Activated naive CD4-positive, alpha-beta T cell treated with anti-CD3 and anti-CD28 coated beads, Interleukin-2, amount 10 ng/mL, durations not matched to agents 7 days and 5 days (primary cell): ENCODE data around the gene ZNF511.
A peak's percentile ranks its signal among the peaks of the same experiment; 100 is the strongest.

Experiments
- CTCF ChIA-PET: fragments of 350-600 bp; sonication (Branson Sonifier 250); formaldehyde crosslinking; loops from one replicate; lab custom pipeline; 2021; ENCODE audit warnings: antibody characterized with exemption; lab: Charles Lee
- DNase-seq: peaks from one replicate; pipeline ENCODE4 v3.0.0-alpha.2; 2020
- H3K27ac Mint-ChIP-seq: one replicate; pipeline ENCODE4 v1.8.0; 2021; ENCODE audit warnings: mild to moderate bottlenecking, moderate library complexity, mixed read lengths
- H3K27me3 Mint-ChIP-seq: one replicate; pipeline ENCODE4 v1.8.0; 2021; ENCODE audit warnings: mild to moderate bottlenecking, mixed read lengths
- H3K36me3 Mint-ChIP-seq: one replicate; pipeline ENCODE4 v1.8.0; 2021; ENCODE audit warnings: mixed read lengths
- H3K4me1 Mint-ChIP-seq: one replicate; pipeline ENCODE4 v1.8.0; 2021; ENCODE audit warnings: mixed read lengths
- H3K4me3 Mint-ChIP-seq: one replicate; pipeline ENCODE4 v1.8.0; 2021; ENCODE audit warnings: mild to moderate bottlenecking, moderate library complexity, mixed read lengths
- H3K9me3 Mint-ChIP-seq: one replicate; pipeline ENCODE4 v1.8.0; 2021; ENCODE audit warnings: mixed read lengths

The ZNF511 gene

DNA sequence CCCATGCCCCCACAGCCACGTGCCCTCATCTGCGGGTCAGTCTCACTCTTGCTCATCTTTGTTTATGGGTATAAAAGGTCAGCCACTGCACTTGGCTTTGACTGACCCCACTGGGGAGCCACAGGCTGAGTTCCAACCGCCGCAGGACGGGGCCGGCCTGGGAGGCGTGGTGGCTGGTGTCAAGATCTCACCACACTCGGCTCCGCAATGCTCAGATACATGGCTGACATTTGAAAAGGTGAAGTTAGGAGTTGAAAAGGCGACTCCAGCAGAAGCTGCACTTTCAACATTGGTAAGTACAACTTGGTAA is 14.9 kb upstream of the ZNF511 start:
- no peak overlapping the region for H3K27ac Mint-ChIP-seq
- H3K9me3 Mint-ChIP-seq: no peaks in the 10 kb centered on the region
- peaks cover 50% of the 10 kb centered on the region for H3K36me3 Mint-ChIP-seq
- CTCF ChIA-PET: interaction anchor here (1.9 kb wide), 1 partner anchor 14 kb away, joined by 7 read pairs; no protein-coding TSS in a partner anchor
- no peaks in the 10 kb centered on the region for H3K4me1 Mint-ChIP-seq
- no peaks in the 10 kb centered on the region for H3K27me3 Mint-ChIP-seq
- DNase-seq: no peak
- no peak overlapping the region for H3K4me3 Mint-ChIP-seq

- no peaks in the 10 kb centered on the region for H3K27me3 Mint-ChIP-seq
- CTCF ChIA-PET: interaction anchor here (1.9 kb wide), 1 partner anchor 14 kb away, joined by 7 read pairs; no protein-coding TSS in a partner anchor
- H3K27ac Mint-ChIP-seq: no peak overlapping the region
- no peaks in the 10 kb centered on the region for H3K4me1 Mint-ChIP-seq
- H3K9me3 Mint-ChIP-seq: no peaks in the 10 kb centered on the region
- DNase-seq: no peak
- no peak overlapping the region for H3K4me3 Mint-ChIP-seq
- peaks cover 50% of the 10 kb centered on the region for H3K36me3 Mint-ChIP-seq
Measured at GRCh38 chr10:133294189-133294588, 14.5 kb upstream of the ZNF511 start.

DNA sequence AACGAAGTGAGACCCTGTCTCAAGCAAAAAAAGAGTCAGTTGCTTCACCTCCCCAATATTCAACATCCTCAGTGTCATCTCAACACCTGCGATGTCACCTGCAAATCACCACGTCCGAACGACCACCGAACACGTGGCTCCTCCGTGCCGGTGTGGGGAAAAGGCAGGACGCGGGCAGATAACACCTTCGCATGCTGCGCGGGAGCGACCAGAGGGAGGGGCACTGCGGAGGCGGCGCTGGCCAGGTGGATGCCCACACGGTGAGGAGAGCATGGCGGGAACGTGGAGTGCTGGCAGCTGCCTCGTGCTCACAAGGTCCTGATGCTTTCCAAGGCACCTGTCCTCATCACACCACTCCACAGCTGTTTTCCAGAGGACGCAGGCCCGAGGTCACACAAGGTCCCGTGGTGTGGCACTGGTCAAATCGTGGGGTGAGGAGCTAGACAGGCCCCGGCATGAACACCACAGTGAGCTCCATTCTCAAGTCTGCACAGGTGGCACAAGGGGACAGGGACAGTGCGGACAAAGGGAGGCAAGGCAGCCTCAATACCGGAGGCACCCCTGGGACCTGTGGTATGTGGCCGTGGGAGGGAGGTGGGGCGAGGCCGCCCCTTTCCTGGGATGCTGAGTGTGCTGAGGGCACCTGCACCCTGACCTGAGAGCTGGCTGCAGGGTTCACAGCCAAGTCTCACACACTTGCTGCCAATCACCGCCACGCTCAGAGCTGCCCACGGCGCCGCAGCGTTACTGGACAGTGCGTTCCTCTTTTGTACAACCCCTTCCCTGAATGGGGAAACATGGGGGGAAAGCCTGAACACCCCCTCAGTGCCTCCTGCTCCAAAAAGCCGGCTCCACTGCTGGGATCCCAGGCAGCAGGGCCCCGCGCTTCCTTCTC is 13.0 kb upstream of the ZNF511 start:
- H3K4me1 Mint-ChIP-seq: no peaks in the 10 kb centered on the region
- DNase-seq: no peak
- peaks cover 47% of the 10 kb centered on the region for H3K36me3 Mint-ChIP-seq
- no peaks in the 10 kb centered on the region for H3K27me3 Mint-ChIP-seq
- no peak overlapping the region for H3K4me3 Mint-ChIP-seq
- H3K9me3 Mint-ChIP-seq: no peaks in the 10 kb centered on the region
- H3K27ac Mint-ChIP-seq: no peak overlapping the region
- CTCF ChIA-PET: interaction anchor here (0.8 kb wide), 1 partner anchor 17 kb away, joined by 3 read pairs; no protein-coding TSS in a partner anchor

DNA sequence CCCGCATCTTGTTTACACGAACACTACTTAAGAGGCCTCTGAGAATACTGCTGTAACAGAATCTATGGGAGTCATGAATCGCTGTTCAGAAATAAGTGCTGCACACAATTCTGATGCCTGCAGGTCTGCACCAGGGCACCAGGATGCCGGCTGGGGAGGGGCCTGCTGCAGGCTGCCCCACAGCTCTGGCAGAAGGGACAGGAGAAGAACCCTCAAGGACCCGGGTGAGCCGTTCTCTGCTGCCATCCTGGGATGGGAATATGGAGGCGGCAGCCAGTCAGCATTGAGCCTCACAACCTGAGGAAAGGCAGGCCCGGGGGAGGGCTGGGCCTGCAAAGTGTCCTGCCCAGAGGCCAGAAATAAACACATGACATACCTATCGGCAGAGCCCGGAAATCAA is 11.2 kb upstream of the ZNF511 start:
- H3K9me3 Mint-ChIP-seq: no peaks in the 10 kb centered on the region
- H3K4me3 Mint-ChIP-seq: no peak overlapping the region
- H3K27ac Mint-ChIP-seq: no peak overlapping the region
- no peaks in the 10 kb centered on the region for H3K4me1 Mint-ChIP-seq
- DNase-seq: no peak
- no peaks in the 10 kb centered on the region for H3K27me3 Mint-ChIP-seq
- CTCF ChIA-PET: no interaction called here
- H3K36me3 Mint-ChIP-seq: peaks cover 47% of the 10 kb centered on the region

DNA sequence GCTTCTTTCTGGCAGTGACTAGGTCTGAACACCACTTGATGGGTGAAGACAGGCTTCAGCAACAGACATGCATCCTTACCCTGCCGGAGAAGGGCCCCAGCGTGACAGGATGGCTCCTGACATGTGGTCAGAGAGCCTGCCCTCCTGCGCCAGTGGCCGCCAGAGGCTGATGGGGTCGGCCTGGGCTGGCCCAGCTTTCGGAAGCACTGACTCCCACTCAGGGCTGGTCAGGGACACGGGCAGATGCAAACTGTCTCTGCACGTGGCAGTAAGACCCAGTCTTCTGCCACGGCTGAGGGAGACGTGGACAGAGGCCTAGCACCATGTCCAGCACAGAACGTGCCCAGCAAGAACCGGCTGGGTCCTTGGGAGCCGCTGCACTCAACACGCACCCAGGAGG is 10.2 kb upstream of the ZNF511 start:
- H3K4me1 Mint-ChIP-seq: no peaks in the 10 kb centered on the region
- CTCF ChIA-PET: no interaction called here
- H3K9me3 Mint-ChIP-seq: no peaks in the 10 kb centered on the region
- peaks cover 48% of the 10 kb centered on the region for H3K36me3 Mint-ChIP-seq
- H3K27ac Mint-ChIP-seq: peak overlapping the region; percentile 9
- no peaks in the 10 kb centered on the region for H3K27me3 Mint-ChIP-seq
- H3K4me3 Mint-ChIP-seq: no peak overlapping the region
- DNase-seq: no peak

DNA sequence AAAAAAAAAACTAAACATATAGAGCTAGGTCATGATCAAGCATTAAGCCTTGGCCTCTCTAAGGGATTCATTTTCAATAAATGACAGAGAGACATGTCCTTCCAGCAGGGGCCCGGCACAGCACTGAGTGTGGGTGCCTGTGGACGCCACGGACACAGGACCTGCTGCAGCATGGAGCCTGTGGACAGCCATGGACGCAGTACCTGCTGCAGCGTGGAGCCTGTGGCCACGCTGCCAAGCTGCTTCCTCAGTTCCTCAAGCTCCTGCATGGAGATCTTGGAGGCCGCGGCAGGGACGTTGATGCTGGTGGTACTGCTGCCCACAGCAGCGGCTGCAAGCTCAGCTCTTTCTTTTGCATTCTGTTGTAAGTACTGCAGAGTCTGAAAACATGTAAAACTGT is 9.5 kb upstream of the ZNF511 start:
- no peaks in the 10 kb centered on the region for H3K27me3 Mint-ChIP-seq
- no peak for DNase-seq
- no peak overlapping the region for H3K4me3 Mint-ChIP-seq
- no peak overlapping the region for H3K27ac Mint-ChIP-seq
- H3K36me3 Mint-ChIP-seq: peaks cover 43% of the 10 kb centered on the region
- CTCF ChIA-PET: no interaction called here
- H3K4me1 Mint-ChIP-seq: no peaks in the 10 kb centered on the region
- no peaks in the 10 kb centered on the region for H3K9me3 Mint-ChIP-seq

DNA sequence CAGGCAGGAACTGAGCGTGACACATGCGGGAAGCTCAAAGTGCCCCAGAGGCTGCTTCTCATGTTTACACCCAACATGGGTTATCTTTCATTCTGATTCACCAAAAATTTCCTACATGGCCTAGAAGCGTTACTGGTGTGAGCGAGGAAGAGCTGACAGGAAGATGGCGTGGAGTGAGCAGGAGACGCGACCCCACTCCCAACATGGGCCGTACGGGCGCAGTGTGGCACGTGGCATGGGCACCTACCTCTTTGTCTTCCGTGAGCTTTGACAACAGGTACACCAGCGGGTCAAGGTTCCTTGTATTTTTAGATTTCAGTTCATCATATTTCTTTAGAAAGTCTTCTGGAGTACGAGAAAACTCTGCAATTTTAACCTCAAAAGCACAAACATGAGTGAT is 9.0 kb upstream of the ZNF511 start:
- Mint-ChIP-seq H3K9me3 (no peaks in the 10 kb centered on the region), H3K27me3 (no peaks in the 10 kb centered on the region), H3K4me1 (no peaks in the 10 kb centered on the region), H3K36me3 (peaks cover 41% of the 10 kb centered on the region), H3K27ac (no peak overlapping the region), H3K4me3 (no peak overlapping the region)
- no peak for DNase-seq
- CTCF ChIA-PET: no interaction called here

- CTCF ChIA-PET: no interaction called here
- Mint-ChIP-seq H3K36me3 (peaks cover 31% of the 10 kb centered on the region), H3K4me3 (no peak overlapping the region), H3K27ac (no peak overlapping the region), H3K27me3 (no peaks in the 10 kb centered on the region), H3K9me3 (no peaks in the 10 kb centered on the region), H3K4me1 (peaks cover 17% of the 10 kb centered on the region)
- no peak for DNase-seq
Measured at GRCh38 chr10:133302230-133302629, 6.5 kb upstream of the ZNF511 start.

GRCh38 chr10:133303206-133303605 is 5.5 kb upstream of the ZNF511 start:
- H3K4me1 Mint-ChIP-seq: peaks cover 24% of the 10 kb centered on the region
- no peaks in the 10 kb centered on the region for H3K27me3 Mint-ChIP-seq
- H3K9me3 Mint-ChIP-seq: no peaks in the 10 kb centered on the region
- CTCF ChIA-PET: interaction anchor here (1.0 kb wide), 1 partner anchor 45 kb away, joined by 3 read pairs; no protein-coding TSS in a partner anchor
- H3K27ac Mint-ChIP-seq: no peak overlapping the region
- DNase-seq: no peak
- H3K4me3 Mint-ChIP-seq: no peak overlapping the region
- H3K36me3 Mint-ChIP-seq: peaks cover 23% of the 10 kb centered on the region

GRCh38 chr10:133306097-133306476 is 2.6 kb upstream of the ZNF511 start:
- Mint-ChIP-seq H3K4me1 (peaks cover 31% of the 10 kb centered on the region), H3K27me3 (no peaks in the 10 kb centered on the region), H3K9me3 (no peaks in the 10 kb centered on the region), H3K4me3 (no peak overlapping the region), H3K36me3 (peaks cover 12% of the 10 kb centered on the region), H3K27ac (no peak overlapping the region)
- CTCF ChIA-PET: no interaction called here
- no peak for DNase-seq

GRCh38 chr10:133306941-133307379 is 1.8 kb upstream of the ZNF511 start:
- CTCF ChIA-PET: interaction anchor here (1.5 to 2.0 kb wide), 7 partner anchors 12 to 32 kb away, joined by 5 to 11 read pairs (median 7); partner anchors contain the start of gene ADAM8
- Mint-ChIP-seq H3K4me3 (peak overlapping the region; percentile 41), H3K27me3 (no peaks in the 10 kb centered on the region), H3K9me3 (no peaks in the 10 kb centered on the region), H3K4me1 (peaks cover 31% of the 10 kb centered on the region), H3K36me3 (peaks cover 15% of the 10 kb centered on the region), H3K27ac (peak overlapping the region; percentile 80)
- no peak for DNase-seq

GRCh38 chr10:133307776-133308420 is 816 bp upstream of the ZNF511 start:
- peaks cover 31% of the 10 kb centered on the region for H3K4me1 Mint-ChIP-seq
- H3K36me3 Mint-ChIP-seq: peaks cover 19% of the 10 kb centered on the region
- peak overlapping the region; percentile 96 for H3K4me3 Mint-ChIP-seq
- H3K9me3 Mint-ChIP-seq: no peaks in the 10 kb centered on the region
- peak; percentile 95 for DNase-seq
- H3K27me3 Mint-ChIP-seq: no peaks in the 10 kb centered on the region
- H3K27ac Mint-ChIP-seq: peak overlapping the region; percentile 99
- CTCF ChIA-PET: interaction anchor here (0.8 to 2.0 kb wide), 13 partner anchors 11 to 164 kb away, joined by 3 to 11 read pairs (median 5); partner anchors contain the start of gene ADAM8

DNA sequence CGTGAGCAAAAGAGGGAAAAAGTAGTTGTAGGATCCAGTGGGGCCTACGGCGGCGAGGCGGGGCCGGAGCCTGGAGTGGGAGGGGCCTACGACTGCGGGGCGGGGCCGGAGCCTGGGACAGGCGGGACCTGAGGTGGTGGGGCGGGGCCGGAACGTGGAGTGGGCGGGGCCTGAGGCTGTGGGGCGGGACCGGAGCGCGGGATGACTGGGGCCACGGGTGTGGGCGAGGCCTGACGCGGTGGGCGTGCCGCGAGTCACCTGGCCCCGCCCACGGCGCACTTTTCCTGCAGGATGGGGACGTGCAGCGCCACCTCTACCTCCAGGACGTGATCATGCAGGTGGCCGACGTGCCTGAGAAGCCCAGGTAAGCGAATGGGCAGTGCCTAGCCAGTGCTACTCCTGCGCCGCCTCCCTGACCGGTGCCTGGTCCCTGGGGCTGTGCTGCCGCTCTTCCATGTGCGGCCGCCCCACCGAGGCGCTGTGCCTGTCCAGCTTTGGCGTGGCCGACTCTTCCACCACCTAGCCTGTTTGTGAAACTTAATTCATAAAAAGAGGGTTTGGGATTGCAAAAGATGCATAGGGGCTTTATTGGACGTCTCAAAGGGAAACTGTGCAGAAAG is 496 bp downstream of the ZNF511 start:
- peaks cover 31% of the 10 kb centered on the region for H3K4me1 Mint-ChIP-seq
- H3K36me3 Mint-ChIP-seq: peaks cover 21% of the 10 kb centered on the region
- no peaks in the 10 kb centered on the region for H3K9me3 Mint-ChIP-seq
- peak overlapping the region; percentile 89 for H3K27ac Mint-ChIP-seq
- CTCF ChIA-PET: no interaction called here
- peak overlapping the region; percentile 71 for H3K4me3 Mint-ChIP-seq
- DNase-seq: peak; percentile 94
- no peaks in the 10 kb centered on the region for H3K27me3 Mint-ChIP-seq

- H3K27me3 Mint-ChIP-seq: no peaks in the 10 kb centered on the region
- no peaks in the 10 kb centered on the region for H3K9me3 Mint-ChIP-seq
- CTCF ChIA-PET: no interaction called here
Measured at GRCh38 chr10:133309720-133310398, 1.1 kb downstream of the ZNF511 start.

More at GRCh38 chr10:133309720-133310398, 1.1 kb downstream of the ZNF511 start:
- Mint-ChIP-seq H3K4me1 (peaks cover 31% of the 10 kb centered on the region), H3K4me3 (peak overlapping the region; percentile 71), H3K36me3 (peaks cover 21% of the 10 kb centered on the region), H3K27ac (peak overlapping the region; percentile 81)
- no peak for DNase-seq
